K562 (cell line): ENCODE results near the gene HSD17B8. TPM values are rescaled to one million over a fixed set of nuclear protein-coding genes. Genes with fewer than 3 reads are reported as not detected.
A peak's percentile ranks its signal among the peaks of the same experiment; 100 is the strongest.

ENCODE experiments used
- BRD4 ChIP-seq: fragments of 200-600 bp; sonication (generic); IDR thresholded peaks from 2 replicates; pipeline ENCODE4 v1.6.1; 2017; ENCODE audit warnings: inconsistent platforms
- C11orf30 ChIP-seq: fragments of 450-650 bp; IDR thresholded peaks from 2 replicates; pipeline ENCODE4 v1.6.1; 2016; ENCODE audit warnings: low read depth, mild to moderate bottlenecking
- CREBBP ChIP-seq: IDR thresholded peaks from one replicate; pipeline ENCODE4 v1.6.1; 2012; ENCODE audit warnings: low read depth, mild to moderate bottlenecking, control low read depth, inconsistent platforms, low read length
- HLTF ChIP-seq: fragments of 450-650 bp; IDR thresholded peaks from 2 replicates; pipeline ENCODE4 v1.6.1; 2016
- LEF1 ChIP-seq: fragments of 450-650 bp; IDR thresholded peaks from 2 replicates; pipeline ENCODE4 v1.6.1; 2016; ENCODE audit warnings: mild to moderate bottlenecking
- MAZ ChIP-seq, 2 experiments: fragments of 450-650 bp in 1 of 2; sonication (generic) in 1 of 2; formaldehyde crosslinking; IDR thresholded peaks in 1 of 2; conservative IDR thresholded peaks in 1 of 2; 2 replicates each; pipeline versions ENCODE4 v1.4.0 to v1.5.0; 2020; ENCODE audit warnings: mild to moderate bottlenecking in 1 of 2, missing genetic modification reagents in 1 of 2
- PHF21A ChIP-seq: fragments of 450-650 bp; IDR thresholded peaks from 2 replicates; pipeline ENCODE4 v1.6.1; 2017; ENCODE audit warnings: low read depth, borderline replicate concordance
- POLR2G ChIP-seq: fragments of 200-400 bp; formaldehyde crosslinking; IDR thresholded peaks from 2 replicates; pipeline ENCODE4 v1.6.1; 2017; ENCODE audit warnings: low read depth, mild to moderate bottlenecking, antibody characterized with exemption, low read length, moderate library complexity
- PTRF ChIP-seq: fragments of 450-650 bp; IDR thresholded peaks from 2 replicates; pipeline ENCODE4 v1.6.1; 2016; ENCODE audit warnings: mild to moderate bottlenecking, missing genetic modification characterization, missing compliant biosample characterization
- RNF2 ChIP-seq: sonication (generic); IDR thresholded peaks from 2 replicates; pipeline ENCODE4 v1.6.1; 2016
- TAL1 ChIP-seq: fragments of 450-650 bp; IDR thresholded peaks from 2 replicates; pipeline ENCODE4 v1.6.1; 2016; ENCODE audit warnings: mild to moderate bottlenecking
- XRCC3 ChIP-seq: fragments of 450-650 bp; IDR thresholded peaks from 2 replicates; pipeline ENCODE4 v1.6.1; 2017; ENCODE audit warnings: mild to moderate bottlenecking, moderate library complexity
- ZC3H11A ChIP-seq: IDR thresholded peaks from 2 replicates; pipeline ENCODE4 v1.6.1; 2012; ENCODE audit warnings: low read depth, low read length, improper control_type of control experiment
- ZNF589 ChIP-seq: fragments of 200-800 bp; sonication (Bioruptor generic); IDR thresholded peaks from 2 replicates; pipeline ENCODE4 v1.6.1; 2016; ENCODE audit warnings: low read depth, missing genetic modification characterization, missing compliant biosample characterization
- polyA plus RNA-seq, 8 experiments: library from polyadenylated mRNA; depleted of rRNA in 4 of 8; stranded (reverse) in 5 of 8; unstranded in 3 of 8; fragments of >200 nt; fragmentation: Nextera tagmentation in 2 of 8; fragmentation: Illumina TruSeq in 1 of 8; extraction: Ambion mirVana in 2 of 8; extraction: Trizol in 1 of 8; gene quantifications; 2 replicates each; pipeline versions ENCODE4 v1.2.1 to v1.2.3, GENCODE V29; 2011 to 2014; ENCODE audit warnings: inconsistent platforms in 1 of 8, missing spikeins in 1 of 8
- total RNA-seq, 7 experiments: library from RNA; depleted of rRNA in 6 of 7; stranded (reverse); fragments of >200 nt in 6 of 7; fragmentation: Illumina TruSeq in 2 of 7; extraction: Trizol in 2 of 7; gene quantifications; 2 replicates each; pipeline versions ENCODE4 v1.2.1 to v1.2.3, GENCODE V29; 2011 to 2021; ENCODE audit warnings: low replicate concordance in 1 of 7
- TF ChIP-seq, protein P1 (sequence below): fragments of 250-450 bp; sonication (Bioruptor Pico); IDR thresholded peaks from 2 replicates; pipeline ENCODE4 v1.4.0; 2020; ENCODE audit warnings: borderline replicate concordance
- TF ChIP-seq, protein P2 (sequence below): sonication (generic); formaldehyde crosslinking; IDR thresholded peaks from 2 replicates; pipeline ENCODE4 v1.8.1; 2023; ENCODE audit warnings: mild to moderate bottlenecking, missing genetic modification reagents
- TF ChIP-seq, protein P3 (sequence below): fragments of 250-450 bp; sonication (Bioruptor Pico); IDR thresholded peaks from 2 replicates; pipeline ENCODE4 v1.4.0; 2020
- TF ChIP-seq, protein P4 (sequence below): sonication (generic); formaldehyde crosslinking; IDR thresholded peaks from 2 replicates; pipeline ENCODE4 v1.9.0; 2022; ENCODE audit warnings: mild to moderate bottlenecking, missing genetic modification reagents
- TF ChIP-seq, protein P5 (sequence below): sonication (generic); IDR thresholded peaks from 2 replicates; pipeline ENCODE4 v1.6.1; 2016
- TF ChIP-seq, protein P6 (sequence below), 2 experiments: fragments of 450-650 bp; conservative IDR thresholded peaks; 2 replicates each; pipeline ENCODE4 v1.6.1; 2017; ENCODE audit warnings: mild to moderate bottlenecking in 2 of 2, moderate library complexity in 2 of 2

HSD17B8 gene
- total and polyA plus RNA-seq, 9 of the 15 experiments (the other 6 are each of a cell fraction or from before 2014, with no cell fraction given): 3.7 to 35.2 (median 14.2) TPM

DNA sequence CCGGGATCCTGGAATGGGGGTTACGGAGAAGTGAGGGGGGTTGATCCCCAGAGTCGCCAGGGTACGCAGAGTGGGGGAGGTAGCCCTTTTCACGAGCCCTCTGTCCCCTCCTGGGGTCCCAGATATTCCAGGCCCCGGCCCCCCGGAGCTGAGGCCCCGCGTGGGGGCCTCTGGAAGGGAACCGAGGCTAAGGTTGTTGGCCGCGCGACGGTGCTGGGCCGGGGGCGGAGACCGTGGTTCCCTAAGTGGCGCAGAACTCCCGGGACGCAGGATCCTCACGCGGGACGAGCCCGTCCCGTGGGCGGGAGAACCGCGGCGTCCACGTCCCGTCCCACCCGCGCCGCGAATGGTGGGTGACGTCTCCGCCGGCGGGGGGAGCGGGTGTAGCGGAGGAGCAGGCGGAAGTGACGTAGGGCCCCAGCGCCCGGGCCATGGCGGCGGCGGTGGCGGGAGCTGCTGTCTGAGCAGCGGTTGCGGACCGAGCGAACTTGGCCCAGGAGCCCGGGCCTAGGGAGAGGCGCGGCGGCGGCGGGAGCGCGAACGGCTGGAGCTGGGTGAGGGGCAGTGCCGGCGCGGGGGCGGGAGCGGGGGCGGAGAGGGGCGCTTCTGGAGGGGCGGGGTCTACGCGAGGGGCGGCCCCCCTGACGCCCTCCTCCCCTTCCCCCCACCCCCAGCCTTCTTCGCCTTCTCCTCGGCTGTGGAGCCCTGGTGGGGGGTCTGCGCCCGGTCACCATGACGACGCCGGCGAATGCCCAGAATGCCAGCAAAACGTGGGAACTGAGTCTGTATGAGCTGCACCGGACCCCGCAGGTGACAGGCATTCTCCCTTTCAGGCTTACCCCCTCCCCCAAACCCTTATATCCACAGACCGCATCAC is 3.9 kb downstream of the HSD17B8 start, which contains the start of gene RING1 (continued):
- TF ChIP-seq, protein P1, sequence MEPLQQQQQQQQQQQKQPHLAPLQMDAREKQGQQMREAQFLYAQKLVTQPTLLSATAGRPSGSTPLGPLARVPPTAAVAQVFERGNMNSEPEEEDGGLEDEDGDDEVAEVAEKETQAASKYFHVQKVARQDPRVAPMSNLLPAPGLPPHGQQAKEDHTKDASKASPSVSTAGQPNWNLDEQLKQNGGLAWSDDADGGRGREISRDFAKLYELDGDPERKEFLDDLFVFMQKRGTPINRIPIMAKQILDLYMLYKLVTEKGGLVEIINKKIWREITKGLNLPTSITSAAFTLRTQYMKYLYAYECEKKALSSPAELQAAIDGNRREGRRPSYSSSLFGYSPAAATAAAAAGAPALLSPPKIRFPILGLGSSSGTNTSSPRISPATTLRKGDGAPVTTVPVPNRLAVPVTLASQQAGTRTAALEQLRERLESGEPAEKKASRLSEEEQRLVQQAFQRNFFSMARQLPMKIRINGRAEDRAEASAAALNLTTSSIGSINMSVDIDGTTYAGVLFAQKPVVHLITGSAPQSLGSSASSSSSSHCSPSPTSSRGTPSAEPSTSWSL (CRISPR knock-in tag): no peak
- TF ChIP-seq XRCC3 (no peak), HLTF (0 out of 2 replicates have a peak, but pooled peaks have one; percentile 53), CREBBP (no peak), LEF1 (no peak), PTRF (tag) (no peak), ZC3H11A (no peak), BRD4 (peak; percentile 88; the same call in 1 of the 2 replicates), C11orf30 (peak; percentile 80), ZNF589 (CRISPR knock-in tag) (0 out of 2 replicates have a peak, but pooled peaks have one; percentile 15), TAL1 (no peak), POLR2G (peak; percentile 97), PHF21A (peak; percentile 74; the same call in 1 of the 2 replicates), MAZ (CRISPR knock-in tag; conservative IDR thresholded peaks at IDR 0.05 in 1 of 2, IDR thresholded peaks at IDR 0.05 in 1 of 2) (peak; percentile 97 to 98), RNF2 (no peak)
- TF ChIP-seq, protein P2, sequence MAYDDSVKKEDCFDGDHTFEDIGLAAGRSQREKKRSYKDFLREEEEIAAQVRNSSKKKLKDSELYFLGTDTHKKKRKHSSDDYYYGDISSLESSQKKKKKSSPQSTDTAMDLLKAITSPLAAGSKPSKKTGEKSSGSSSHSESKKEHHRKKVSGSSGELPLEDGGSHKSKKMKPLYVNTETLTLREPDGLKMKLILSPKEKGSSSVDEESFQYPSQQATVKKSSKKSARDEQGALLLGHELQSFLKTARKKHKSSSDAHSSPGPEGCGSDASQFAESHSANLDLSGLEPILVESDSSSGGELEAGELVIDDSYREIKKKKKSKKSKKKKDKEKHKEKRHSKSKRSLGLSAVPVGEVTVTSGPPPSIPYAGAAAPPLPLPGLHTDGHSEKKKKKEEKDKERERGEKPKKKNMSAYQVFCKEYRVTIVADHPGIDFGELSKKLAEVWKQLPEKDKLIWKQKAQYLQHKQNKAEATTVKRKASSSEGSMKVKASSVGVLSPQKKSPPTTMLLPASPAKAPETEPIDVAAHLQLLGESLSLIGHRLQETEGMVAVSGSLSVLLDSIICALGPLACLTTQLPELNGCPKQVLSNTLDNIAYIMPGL (CRISPR knock-in tag): peak; percentile 97
- TF ChIP-seq, protein P3, sequence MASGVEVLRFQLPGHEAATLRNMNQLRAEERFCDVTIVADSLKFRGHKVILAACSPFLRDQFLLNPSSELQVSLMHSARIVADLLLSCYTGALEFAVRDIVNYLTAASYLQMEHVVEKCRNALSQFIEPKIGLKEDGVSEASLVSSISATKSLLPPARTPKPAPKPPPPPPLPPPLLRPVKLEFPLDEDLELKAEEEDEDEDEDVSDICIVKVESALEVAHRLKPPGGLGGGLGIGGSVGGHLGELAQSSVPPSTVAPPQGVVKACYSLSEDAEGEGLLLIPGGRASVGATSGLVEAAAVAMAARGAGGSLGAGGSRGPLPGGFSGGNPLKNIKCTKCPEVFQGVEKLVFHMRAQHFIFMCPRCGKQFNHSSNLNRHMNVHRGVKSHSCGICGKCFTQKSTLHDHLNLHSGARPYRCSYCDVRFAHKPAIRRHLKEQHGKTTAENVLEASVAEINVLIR (CRISPR knock-in tag): peak; percentile 97
- TF ChIP-seq, protein P4, sequence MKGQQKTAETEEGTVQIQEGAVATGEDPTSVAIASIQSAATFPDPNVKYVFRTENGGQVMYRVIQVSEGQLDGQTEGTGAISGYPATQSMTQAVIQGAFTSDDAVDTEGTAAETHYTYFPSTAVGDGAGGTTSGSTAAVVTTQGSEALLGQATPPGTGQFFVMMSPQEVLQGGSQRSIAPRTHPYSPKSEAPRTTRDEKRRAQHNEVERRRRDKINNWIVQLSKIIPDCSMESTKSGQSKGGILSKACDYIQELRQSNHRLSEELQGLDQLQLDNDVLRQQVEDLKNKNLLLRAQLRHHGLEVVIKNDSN (CRISPR knock-in tag): no peak
- TF ChIP-seq, protein P5, sequence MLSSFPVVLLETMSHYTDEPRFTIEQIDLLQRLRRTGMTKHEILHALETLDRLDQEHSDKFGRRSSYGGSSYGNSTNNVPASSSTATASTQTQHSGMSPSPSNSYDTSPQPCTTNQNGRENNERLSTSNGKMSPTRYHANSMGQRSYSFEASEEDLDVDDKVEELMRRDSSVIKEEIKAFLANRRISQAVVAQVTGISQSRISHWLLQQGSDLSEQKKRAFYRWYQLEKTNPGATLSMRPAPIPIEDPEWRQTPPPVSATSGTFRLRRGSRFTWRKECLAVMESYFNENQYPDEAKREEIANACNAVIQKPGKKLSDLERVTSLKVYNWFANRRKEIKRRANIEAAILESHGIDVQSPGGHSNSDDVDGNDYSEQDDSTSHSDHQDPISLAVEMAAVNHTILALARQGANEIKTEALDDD: no peak
- TF ChIP-seq, protein P6, sequence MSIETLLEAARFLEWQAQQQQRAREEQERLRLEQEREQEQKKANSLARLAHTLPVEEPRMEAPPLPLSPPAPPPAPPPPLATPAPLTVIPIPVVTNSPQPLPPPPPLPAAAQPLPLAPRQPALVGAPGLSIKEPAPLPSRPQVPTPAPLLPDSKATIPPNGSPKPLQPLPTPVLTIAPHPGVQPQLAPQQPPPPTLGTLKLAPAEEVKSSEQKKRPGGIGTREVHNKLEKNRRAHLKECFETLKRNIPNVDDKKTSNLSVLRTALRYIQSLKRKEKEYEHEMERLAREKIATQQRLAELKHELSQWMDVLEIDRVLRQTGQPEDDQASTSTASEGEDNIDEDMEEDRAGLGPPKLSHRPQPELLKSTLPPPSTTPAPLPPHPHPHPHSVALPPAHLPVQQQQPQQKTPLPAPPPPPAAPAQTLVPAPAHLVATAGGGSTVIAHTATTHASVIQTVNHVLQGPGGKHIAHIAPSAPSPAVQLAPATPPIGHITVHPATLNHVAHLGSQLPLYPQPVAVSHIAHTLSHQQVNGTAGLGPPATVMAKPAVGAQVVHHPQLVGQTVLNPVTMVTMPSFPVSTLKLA (conservative IDR thresholded peaks at IDR 0.05): peak in 1 of 2 experiments; percentile 78; a peak in 3 of 4 replicates
